Activated naive CD8-positive, alpha-beta T cell treated with anti-CD3 and anti-CD28 coated beads, Interleukin-2, amount 50 U/mL, for 24 hours (primary cell): Measurements from ENCODE around the gene WNT1.

ENCODE experiments used
- ATAC-seq: fragments of 150-1000 bp; cut with Tn5 transposase; one replicate; pipeline ENCODE4 v1.10.0; 2021
- DNase-seq: peaks from one replicate; pipeline ENCODE4 v3.0.0; 2021
- H3K27ac Mint-ChIP-seq: one replicate; pipeline ENCODE4 v1.8.0; 2021; ENCODE audit warnings: mild to moderate bottlenecking, mixed read lengths
- H3K27me3 Mint-ChIP-seq: one replicate; pipeline ENCODE4 v1.8.0; 2021; ENCODE audit warnings: mixed read lengths
- H3K36me3 Mint-ChIP-seq: one replicate; pipeline ENCODE4 v1.8.0; 2021; ENCODE audit warnings: low read depth, mixed read lengths
- H3K4me1 Mint-ChIP-seq: one replicate; pipeline ENCODE4 v1.8.0; 2021; ENCODE audit warnings: mixed read lengths
- H3K4me3 Mint-ChIP-seq: one replicate; pipeline ENCODE4 v1.8.0; 2021; ENCODE audit warnings: mild to moderate bottlenecking, moderate library complexity, mixed read lengths
- H3K9me3 Mint-ChIP-seq: one replicate; pipeline ENCODE4 v1.8.0; 2021; ENCODE audit warnings: mixed read lengths

WNT1 gene

GRCh38 chr12:49019443-49020324 lies 41.6 kb downstream of the WNT1 start:
- Mint-ChIP-seq H3K9me3 (no peaks in the 10 kb centered on the region), H3K27me3 (no peaks in the 10 kb centered on the region), H3K36me3 (peaks cover 28% of the 10 kb centered on the region), H3K4me1 (peaks cover 36% of the 10 kb centered on the region), H3K27ac (peak overlapping the region; percentile 81), H3K4me3 (peak overlapping the region; percentile 64)
- no peak for ATAC-seq
- peak; percentile 63 for DNase-seq

GRCh38 chr12:49020441-49020840 lies 42.3 kb downstream of the WNT1 start:
- H3K9me3 Mint-ChIP-seq, result no peaks in the 10 kb centered on the region
- peaks cover 33% of the 10 kb centered on the region for H3K4me1 Mint-ChIP-seq
- DNase-seq, result no peak
- ATAC-seq, result no peak
- no peak overlapping the region for H3K4me3 Mint-ChIP-seq
- peaks cover 31% of the 10 kb centered on the region for H3K36me3 Mint-ChIP-seq
- no peaks in the 10 kb centered on the region for H3K27me3 Mint-ChIP-seq
- no peak overlapping the region for H3K27ac Mint-ChIP-seq

GRCh38 chr12:49021292-49021915 lies 43.3 kb downstream of the WNT1 start:
- DNase-seq (no peak), ATAC-seq (no peak)
- no peak overlapping the region for H3K4me3 Mint-ChIP-seq
- peaks cover 32% of the 10 kb centered on the region for H3K36me3 Mint-ChIP-seq
- no peaks in the 10 kb centered on the region for H3K27me3 Mint-ChIP-seq
- no peak overlapping the region for H3K27ac Mint-ChIP-seq
- H3K9me3 Mint-ChIP-seq, result no peaks in the 10 kb centered on the region
- H3K4me1 Mint-ChIP-seq, result peaks cover 29% of the 10 kb centered on the region

- H3K36me3 Mint-ChIP-seq, result peaks cover 30% of the 10 kb centered on the region
- H3K27ac Mint-ChIP-seq, result peak overlapping the region; percentile 22
- no peak overlapping the region for H3K4me3 Mint-ChIP-seq
- no peak for DNase-seq
- peaks cover 16% of the 10 kb centered on the region for H3K4me1 Mint-ChIP-seq
- H3K27me3 Mint-ChIP-seq, result no peaks in the 10 kb centered on the region
- no peaks in the 10 kb centered on the region for H3K9me3 Mint-ChIP-seq
- ATAC-seq, result no peak
These were observed 44.5 kb downstream of the WNT1 start for GRCh38 chr12:49022558-49023178.

GRCh38 chr12:49023812-49024211 lies 45.7 kb downstream of the WNT1 start:
- DNase-seq, result no peak
- Mint-ChIP-seq H3K27me3 (no peaks in the 10 kb centered on the region), H3K27ac (no peak overlapping the region), H3K4me1 (peaks cover 10% of the 10 kb centered on the region), H3K36me3 (peaks cover 39% of the 10 kb centered on the region), H3K9me3 (no peaks in the 10 kb centered on the region), H3K4me3 (no peak overlapping the region)
- no peak for ATAC-seq

GRCh38 chr12:49024543-49024942 lies 46.4 kb downstream of the WNT1 start:
- Mint-ChIP-seq H3K4me3 (no peak overlapping the region), H3K36me3 (peaks cover 42% of the 10 kb centered on the region), H3K4me1 (peaks cover 5% of the 10 kb centered on the region), H3K9me3 (no peaks in the 10 kb centered on the region), H3K27ac (no peak overlapping the region), H3K27me3 (no peaks in the 10 kb centered on the region)
- ATAC-seq, result no peak
- DNase-seq, result no peak

- H3K9me3 Mint-ChIP-seq, result no peaks in the 10 kb centered on the region
- peaks cover 48% of the 10 kb centered on the region for H3K36me3 Mint-ChIP-seq
- H3K27me3 Mint-ChIP-seq, result no peaks in the 10 kb centered on the region
- no peak overlapping the region for H3K27ac Mint-ChIP-seq
- DNase-seq (no peak), ATAC-seq (no peak)
- no peak overlapping the region for H3K4me3 Mint-ChIP-seq
- no peaks in the 10 kb centered on the region for H3K4me1 Mint-ChIP-seq
These were observed 47.3 kb downstream of the WNT1 start for GRCh38 chr12:49025463-49025862.

- Mint-ChIP-seq H3K36me3 (peaks cover 48% of the 10 kb centered on the region), H3K4me3 (no peak overlapping the region), H3K27ac (no peak overlapping the region), H3K9me3 (no peaks in the 10 kb centered on the region), H3K27me3 (no peaks in the 10 kb centered on the region), H3K4me1 (no peaks in the 10 kb centered on the region)
- DNase-seq (no peak), ATAC-seq (no peak)
These were observed 48.0 kb downstream of the WNT1 start for GRCh38 chr12:49026101-49026500.

GRCh38 chr12:49026678-49027480 lies 48.8 kb downstream of the WNT1 start:
- DNase-seq, result no peak
- no peaks in the 10 kb centered on the region for H3K4me1 Mint-ChIP-seq
- H3K27me3 Mint-ChIP-seq, result no peaks in the 10 kb centered on the region
- ATAC-seq, result no peak
- H3K36me3 Mint-ChIP-seq, result peaks cover 45% of the 10 kb centered on the region
- H3K9me3 Mint-ChIP-seq, result no peaks in the 10 kb centered on the region
- H3K27ac Mint-ChIP-seq, result no peak overlapping the region
- no peak overlapping the region for H3K4me3 Mint-ChIP-seq

GRCh38 chr12:49027846-49028555 lies 49.9 kb downstream of the WNT1 start:
- no peaks in the 10 kb centered on the region for H3K9me3 Mint-ChIP-seq
- no peak for ATAC-seq
- no peaks in the 10 kb centered on the region for H3K4me1 Mint-ChIP-seq
- no peaks in the 10 kb centered on the region for H3K27me3 Mint-ChIP-seq
- no peak overlapping the region for H3K27ac Mint-ChIP-seq
- H3K36me3 Mint-ChIP-seq, result peaks cover 47% of the 10 kb centered on the region
- no peak overlapping the region for H3K4me3 Mint-ChIP-seq
- no peak for DNase-seq

GRCh38 chr12:49028666-49029275 lies 50.6 kb downstream of the WNT1 start:
- Mint-ChIP-seq H3K36me3 (peaks cover 47% of the 10 kb centered on the region), H3K4me1 (no peaks in the 10 kb centered on the region), H3K9me3 (no peaks in the 10 kb centered on the region), H3K27me3 (no peaks in the 10 kb centered on the region), H3K4me3 (no peak overlapping the region), H3K27ac (no peak overlapping the region)
- DNase-seq (no peak), ATAC-seq (no peak)

- Mint-ChIP-seq H3K27me3 (no peaks in the 10 kb centered on the region), H3K4me1 (no peaks in the 10 kb centered on the region), H3K36me3 (peaks cover 44% of the 10 kb centered on the region), H3K4me3 (no peak overlapping the region), H3K9me3 (no peaks in the 10 kb centered on the region), H3K27ac (no peak overlapping the region)
- ATAC-seq (no peak), DNase-seq (no peak)
These were observed 52.0 kb downstream of the WNT1 start for GRCh38 chr12:49030119-49030518.

GRCh38 chr12:49030714-49031572 lies 52.8 kb downstream of the WNT1 start:
- Mint-ChIP-seq H3K27ac (no peak overlapping the region), H3K27me3 (no peaks in the 10 kb centered on the region), H3K9me3 (no peaks in the 10 kb centered on the region), H3K4me1 (no peaks in the 10 kb centered on the region), H3K36me3 (peaks cover 38% of the 10 kb centered on the region), H3K4me3 (no peak overlapping the region)
- no peak for DNase-seq
- no peak for ATAC-seq
